OCI-M2 (cell line): Measurements from ENCODE around the gene KIF3A.

Source experiments
- DNase-seq: peaks from one replicate; lab custom pipeline; 2025; ENCODE audit not compliant: unreplicated experiment; lab: John Stamatoyannopoulos, UW

The KIF3A gene

GRCh38 chr5:132736853-132737833, at the start of gene KIF3A:
Gene KIF3A, minus strand, starts transcription at chr5:132737546. Its CDS starts 127 bp downstream, at chr5:132737419.
- peak; percentile 76 for DNase-seq

GRCh38 chr5:132787076-132787475, 49.7 kb upstream of the KIF3A start:
- DNase-seq: no peak

GRCh38 chr5:132785864-132786263, 48.5 kb upstream of the KIF3A start:
- no peak for DNase-seq

- no peak for DNase-seq
Measured at GRCh38 chr5:132785365-132785764, 48.0 kb upstream of the KIF3A start.

GRCh38 chr5:132782101-132782500, 44.8 kb upstream of the KIF3A start:
- DNase-seq: no peak

GRCh38 chr5:132781029-132781428, 43.7 kb upstream of the KIF3A start:
- no peak for DNase-seq

GRCh38 chr5:132780577-132780976, 43.2 kb upstream of the KIF3A start:
- DNase-seq: no peak

- DNase-seq: no peak
Measured at GRCh38 chr5:132779961-132780360, 42.6 kb upstream of the KIF3A start.

GRCh38 chr5:132778856-132779255, 41.5 kb upstream of the KIF3A start:
- DNase-seq: no peak

- no peak for DNase-seq
Measured at GRCh38 chr5:132778129-132778528, 40.8 kb upstream of the KIF3A start.

- DNase-seq: no peak
Measured at GRCh38 chr5:132777209-132778069, 40.1 kb upstream of the KIF3A start, which contains the start of gene SEPTIN8. Gene SEPTIN8, minus strand, starts transcription at chr5:132777239. Its CDS starts 102 bp downstream, at chr5:132777137.

- DNase-seq: no peak
Measured at GRCh38 chr5:132776938-132777208, 39.5 kb upstream of the KIF3A start.

GRCh38 chr5:132776131-132776937, 39.0 kb upstream of the KIF3A start:
- no peak for DNase-seq

GRCh38 chr5:132775476-132775961, 38.2 kb upstream of the KIF3A start:
- DNase-seq: no peak

- no peak for DNase-seq
Measured at GRCh38 chr5:132774896-132775295, 37.5 kb upstream of the KIF3A start.

GRCh38 chr5:132774406-132774805, 37.1 kb upstream of the KIF3A start:
- no peak for DNase-seq

GRCh38 chr5:132773601-132774355, 36.4 kb upstream of the KIF3A start:
- no peak for DNase-seq

- no peak for DNase-seq
Measured at GRCh38 chr5:132773114-132773513, 35.8 kb upstream of the KIF3A start.

GRCh38 chr5:132772291-132773070, 35.1 kb upstream of the KIF3A start:
- DNase-seq: no peak
